HUES64 (cell line): ENCODE measurements around the gene USP30.

ENCODE experiments used
- H3K27ac ChIP-seq: 2 replicates; pipeline ENCODE4 v1.7.0; 2013; ENCODE audit warnings: low read depth, low read length, inconsistent platforms
- H3K27me3 ChIP-seq: 2 replicates; pipeline ENCODE4 v1.6.1; 2013; ENCODE audit warnings: mild to moderate bottlenecking, low read length; ENCODE audit not compliant: insufficient read depth
- H3K36me3 ChIP-seq: 2 replicates; pipeline ENCODE4 v1.6.1; 2013; ENCODE audit warnings: mild to moderate bottlenecking, low read length; ENCODE audit not compliant: insufficient read depth
- H3K4me1 ChIP-seq: 2 replicates; pipeline ENCODE4 v1.6.1; 2013; ENCODE audit warnings: mild to moderate bottlenecking, low read length, moderate library complexity; ENCODE audit not compliant: insufficient read depth
- H3K4me3 ChIP-seq: 2 replicates; pipeline ENCODE4 v1.5.1; 2013; ENCODE audit warnings: mild to moderate bottlenecking, low read length, moderate library complexity
- H3K9ac ChIP-seq: 2 replicates; pipeline ENCODE4 v1.6.1; 2013; ENCODE audit warnings: mild to moderate bottlenecking, low read depth, low read length
- H3K9me3 ChIP-seq: 2 replicates; pipeline ENCODE4 v1.6.1; 2013; ENCODE audit warnings: low read depth, low read length; ENCODE audit not compliant: insufficient read depth
- WGBS: fragments of 150-250, 120-280 bp; methylation state at CpG from one replicate; pipeline ENCODE4 v1.1.7; 2013; ENCODE audit warnings: missing lambda C conversion rate; 5-methylcytosine and 5-hydroxymethylcytosine counted together

USP30 gene

DNA sequence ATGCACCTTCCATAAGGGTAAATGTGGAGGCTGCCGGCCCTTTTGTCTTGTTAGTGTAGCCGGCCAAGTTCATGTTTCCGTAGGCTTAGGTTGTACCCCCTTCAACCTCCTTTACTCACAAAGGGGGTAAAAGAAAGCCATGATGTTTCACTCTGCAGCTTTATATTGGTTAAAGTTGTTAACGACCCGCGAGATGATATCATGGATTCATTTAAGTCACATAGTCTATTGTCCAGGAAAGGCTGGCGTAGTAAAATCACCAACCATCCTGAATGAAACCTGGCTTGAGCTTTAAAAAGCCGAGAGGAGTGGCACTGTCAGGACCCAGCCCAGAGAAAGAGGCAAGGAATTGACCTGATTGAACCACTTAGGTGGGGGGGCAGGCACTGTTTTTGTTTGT, 46.3 kb downstream of the USP30 start:
- 32% methylated on average over 6 of the region's 8 CpGs for WGBS
- H3K27me3 ChIP-seq: no peaks in the 10 kb centered on the region
- peaks cover 51% of the 10 kb centered on the region for H3K36me3 ChIP-seq

DNA sequence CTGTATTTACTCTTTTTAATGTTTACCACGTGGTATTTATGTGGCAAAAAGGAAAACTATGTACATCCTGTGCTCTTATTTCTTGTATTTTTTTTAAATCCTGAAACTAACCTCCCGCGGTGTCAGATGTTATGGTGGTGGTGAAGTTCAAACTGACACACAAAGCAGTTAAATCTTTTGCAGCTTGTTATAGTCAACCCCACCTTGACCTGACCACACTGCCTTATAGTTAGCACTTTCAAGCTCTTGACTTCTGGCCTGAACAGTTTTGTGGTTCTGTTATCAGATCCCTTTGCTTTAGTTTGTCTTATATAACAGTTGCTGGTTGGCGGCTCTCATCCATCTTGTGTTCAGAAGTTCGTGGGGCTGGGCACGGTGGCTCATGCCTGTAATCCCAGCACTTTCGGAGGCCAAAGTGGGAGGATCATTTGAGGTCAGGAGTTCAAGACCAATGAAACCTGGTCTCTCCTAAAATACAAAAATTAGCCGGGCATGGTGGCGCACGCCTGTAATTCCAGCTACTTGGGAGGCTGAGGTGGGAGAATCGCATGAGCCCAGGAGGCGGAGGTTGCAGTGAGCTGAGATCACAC, 47.1 kb downstream of the USP30 start:
- WGBS: 94% methylated on average over 12 of the region's 12 CpGs
- Histone ChIP-seq H3K9me3 (no peaks in the 10 kb centered on the region), H3K9ac (no peak overlapping the region), H3K27me3 (no peaks in the 10 kb centered on the region), H3K4me1 (0 out of 2 replicates have a peak, but pooled peaks cover 7% of the 10 kb centered on the region), H3K27ac (no peak overlapping the region), H3K36me3 (peaks cover 59% of the 10 kb centered on the region), H3K4me3 (peak overlapping the region; percentile 86)

More for the DNA sequence above, 46.3 kb downstream of the USP30 start:
- Histone ChIP-seq H3K9me3 (no peaks in the 10 kb centered on the region), H3K4me3 (peak overlapping the region; percentile 86), H3K27ac (peak overlapping the region; percentile 72), H3K4me1 (0 out of 2 replicates have a peak, but pooled peaks cover 7% of the 10 kb centered on the region), H3K9ac (peak overlapping the region; percentile 87)

DNA sequence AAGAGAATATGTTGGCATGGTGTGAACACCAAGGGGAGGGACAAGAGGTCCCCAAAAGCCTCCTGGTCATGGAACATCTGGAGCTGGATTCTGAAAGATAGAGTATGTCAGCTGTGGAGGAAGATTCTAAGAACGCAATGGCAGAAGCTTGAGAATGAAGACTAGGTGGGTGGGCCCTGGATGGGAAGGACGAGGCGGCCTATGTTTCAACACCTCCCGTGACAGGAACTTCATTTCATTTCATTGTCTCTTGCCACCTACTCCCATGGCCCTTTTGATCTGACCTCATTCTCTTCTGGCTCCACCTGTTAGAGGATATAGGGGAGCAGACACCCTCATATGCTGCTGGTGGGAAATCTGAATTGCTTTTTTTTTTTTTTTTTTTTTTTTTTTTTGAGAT, 48.4 kb downstream of the USP30 start:
- Histone ChIP-seq H3K9ac (no peak overlapping the region), H3K36me3 (peaks cover 71% of the 10 kb centered on the region), H3K4me3 (no peak overlapping the region), H3K27ac (no peak overlapping the region), H3K4me1 (0 out of 2 replicates have a peak, but pooled peaks cover 7% of the 10 kb centered on the region), H3K9me3 (no peaks in the 10 kb centered on the region), H3K27me3 (no peaks in the 10 kb centered on the region)
- 92% methylated on average over 4 of the region's 4 CpGs for WGBS

DNA sequence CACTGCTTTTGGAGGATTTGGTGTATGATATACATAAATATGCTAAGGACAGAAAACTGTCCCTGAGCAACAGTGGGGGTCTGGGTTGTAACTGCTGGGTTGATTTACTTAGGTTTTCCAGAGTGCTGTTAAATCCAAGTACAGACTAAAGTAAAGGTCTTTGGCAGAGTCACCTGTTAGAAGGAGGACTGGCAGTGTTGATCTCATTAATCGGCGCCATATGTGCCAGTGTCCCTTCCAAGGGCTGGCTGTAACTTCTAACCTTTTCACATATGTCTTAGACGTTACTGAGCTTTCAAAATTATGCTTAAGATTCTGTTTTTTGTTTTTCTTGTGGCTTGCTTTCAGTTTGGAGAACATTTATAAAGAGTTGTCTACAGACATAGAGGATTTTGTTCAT, 50.1 kb downstream of the USP30 start:
- 96% methylated on average over 3 of the region's 3 CpGs for WGBS
- no peak overlapping the region for H3K4me3 ChIP-seq
- H3K9me3 ChIP-seq: no peaks in the 10 kb centered on the region
- H3K27me3 ChIP-seq: no peaks in the 10 kb centered on the region
- no peak overlapping the region for H3K27ac ChIP-seq
- peaks cover 87% of the 10 kb centered on the region for H3K36me3 ChIP-seq
- H3K9ac ChIP-seq: no peak overlapping the region
- H3K4me1 ChIP-seq: 0 out of 2 replicates have a peak, but pooled peaks cover 7% of the 10 kb centered on the region

DNA sequence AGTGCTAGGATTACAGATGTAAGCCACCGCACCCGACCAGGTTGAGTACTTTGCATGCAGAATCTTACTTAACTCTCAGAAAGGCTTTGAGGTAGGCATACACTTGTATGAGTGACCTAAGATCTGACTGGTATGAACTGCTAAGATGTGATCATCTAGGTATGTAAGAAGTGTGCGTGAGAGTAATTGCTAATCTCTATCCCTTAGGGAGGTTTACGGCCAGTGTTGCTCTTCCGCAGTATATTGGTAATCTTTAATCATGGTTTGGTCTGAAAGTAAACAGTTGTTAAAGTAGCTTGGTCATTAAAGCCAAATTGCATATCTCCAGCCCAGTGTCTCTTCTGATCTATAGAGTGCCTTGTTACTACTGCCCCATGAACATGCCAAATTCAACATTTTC, 52.8 kb downstream of the USP30 start:
- H3K27me3 ChIP-seq: no peaks in the 10 kb centered on the region
- H3K27ac ChIP-seq: no peak overlapping the region
- peaks cover 93% of the 10 kb centered on the region for H3K36me3 ChIP-seq
- H3K4me1 ChIP-seq: peaks cover under 1% of the 10 kb centered on the region; the same call in 1 of the 2 replicates
- no peak overlapping the region for H3K4me3 ChIP-seq
- H3K9ac ChIP-seq: no peak overlapping the region
- WGBS: 97% methylated on average over 5 of the region's 5 CpGs
- no peaks in the 10 kb centered on the region for H3K9me3 ChIP-seq

DNA sequence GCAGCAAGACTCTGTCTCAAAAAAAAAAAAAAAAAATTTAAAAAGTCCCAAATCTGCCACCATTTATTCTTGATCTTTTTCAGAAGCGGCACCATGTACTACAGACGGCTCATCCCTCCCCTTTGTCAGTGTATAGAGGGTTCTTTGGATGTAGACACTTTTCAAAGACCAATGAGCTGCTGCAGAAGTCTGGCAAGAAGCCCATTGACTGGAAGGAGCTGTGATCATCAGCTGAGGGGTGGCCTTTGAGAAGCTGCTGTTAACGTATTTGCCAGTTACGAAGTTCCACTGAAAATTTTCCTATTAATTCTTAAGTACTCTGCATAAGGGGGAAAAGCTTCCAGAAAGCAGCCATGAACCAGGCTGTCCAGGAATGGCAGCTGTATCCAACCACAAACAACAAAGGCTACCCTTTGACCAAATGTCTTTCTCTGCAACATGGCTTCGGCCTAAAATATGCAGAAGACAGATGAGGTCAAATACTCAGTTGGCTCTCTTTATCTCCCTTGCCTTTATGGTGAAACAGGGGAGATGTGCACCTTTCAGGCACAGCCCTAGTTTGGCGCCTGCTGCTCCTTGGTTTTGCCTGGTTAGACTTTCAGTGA, 57.5 kb downstream of the USP30 start:
- H3K36me3 ChIP-seq: peaks cover 55% of the 10 kb centered on the region
- no peak overlapping the region for H3K9ac ChIP-seq
- H3K4me3 ChIP-seq: no peak overlapping the region
- WGBS: 91% methylated on average over 6 of the region's 6 CpGs
- peaks cover 7% of the 10 kb centered on the region for H3K4me1 ChIP-seq
- no peaks in the 10 kb centered on the region for H3K27me3 ChIP-seq
- H3K27ac ChIP-seq: no peak overlapping the region
- H3K9me3 ChIP-seq: no peaks in the 10 kb centered on the region

DNA sequence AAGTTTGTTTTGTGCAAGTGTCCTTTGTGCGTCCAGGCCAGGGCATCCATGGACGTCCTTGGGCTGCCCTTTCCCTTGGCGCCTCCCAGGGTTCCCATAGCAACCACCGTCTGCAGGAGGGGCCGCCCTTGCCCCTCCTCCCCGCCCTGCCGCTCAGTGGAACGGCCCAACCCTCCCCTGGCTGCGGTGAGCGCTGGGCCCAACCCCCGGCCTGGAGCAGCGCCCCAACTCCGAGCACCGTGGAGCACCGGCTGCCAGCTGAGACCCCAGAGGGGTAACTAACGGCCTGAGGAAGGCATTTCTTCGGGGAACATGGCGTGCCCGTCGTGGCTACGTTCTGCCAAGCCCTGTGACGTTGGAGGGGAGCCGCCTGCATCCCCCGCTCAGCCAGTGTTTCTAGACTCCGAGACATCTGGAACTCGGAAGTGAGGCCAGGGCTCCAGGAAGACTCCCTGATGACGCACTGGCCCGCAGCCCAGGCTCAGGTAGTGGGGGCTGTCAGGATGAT, 58.7 kb downstream of the USP30 start:
- H3K9ac ChIP-seq: peak overlapping the region; percentile 54
- H3K9me3 ChIP-seq: no peaks in the 10 kb centered on the region
- peaks cover 16% of the 10 kb centered on the region for H3K4me1 ChIP-seq
- peak overlapping the region; percentile 61 for H3K4me3 ChIP-seq
- no peaks in the 10 kb centered on the region for H3K27me3 ChIP-seq
- H3K27ac ChIP-seq: peak overlapping the region; percentile 65
- 18% methylated on average over 28 of the region's 28 CpGs for WGBS
- peaks cover 43% of the 10 kb centered on the region for H3K36me3 ChIP-seq

DNA sequence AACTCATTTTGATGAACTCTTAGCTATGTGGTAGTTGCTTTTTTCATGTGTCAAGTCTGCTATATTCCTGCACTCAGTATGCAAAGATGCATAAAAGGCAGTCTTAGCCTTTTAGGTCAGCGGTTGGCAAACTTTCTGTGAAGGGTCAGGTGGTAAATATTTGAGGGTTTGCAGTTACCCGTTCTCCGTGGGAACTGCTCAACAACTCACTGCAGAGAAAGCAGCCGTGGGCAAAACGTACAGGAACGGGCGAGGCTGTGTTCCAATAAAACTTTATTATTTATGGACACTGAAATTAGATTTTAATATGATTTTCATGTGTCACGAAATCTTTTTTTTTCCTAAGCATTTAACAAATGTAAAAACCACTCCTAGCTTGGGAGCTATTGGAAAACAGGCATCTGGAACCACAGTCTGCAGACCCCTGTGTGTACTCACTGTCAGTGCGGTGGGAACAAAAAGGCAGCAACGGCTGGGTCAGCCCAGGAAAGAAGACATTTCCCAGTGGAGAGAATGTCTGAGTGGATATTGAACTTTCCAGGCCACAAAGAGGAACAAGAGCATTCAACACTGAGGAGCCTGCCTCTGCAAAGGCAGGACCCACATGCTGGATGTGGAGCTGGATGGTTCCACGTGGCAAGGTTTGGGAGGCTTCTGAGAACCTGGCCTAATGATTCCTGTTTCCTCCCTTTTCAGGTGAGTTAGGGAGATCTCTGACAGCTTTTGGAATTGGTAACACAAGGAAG, 60.5 kb downstream of the USP30 start:
- no peaks in the 10 kb centered on the region for H3K27me3 ChIP-seq
- H3K9ac ChIP-seq: no peak overlapping the region
- WGBS: 95% methylated on average over 10 of the region's 11 CpGs
- peaks cover 18% of the 10 kb centered on the region for H3K4me1 ChIP-seq
- no peak overlapping the region for H3K27ac ChIP-seq
- no peak overlapping the region for H3K4me3 ChIP-seq
- H3K9me3 ChIP-seq: no peaks in the 10 kb centered on the region
- peaks cover 26% of the 10 kb centered on the region for H3K36me3 ChIP-seq

DNA sequence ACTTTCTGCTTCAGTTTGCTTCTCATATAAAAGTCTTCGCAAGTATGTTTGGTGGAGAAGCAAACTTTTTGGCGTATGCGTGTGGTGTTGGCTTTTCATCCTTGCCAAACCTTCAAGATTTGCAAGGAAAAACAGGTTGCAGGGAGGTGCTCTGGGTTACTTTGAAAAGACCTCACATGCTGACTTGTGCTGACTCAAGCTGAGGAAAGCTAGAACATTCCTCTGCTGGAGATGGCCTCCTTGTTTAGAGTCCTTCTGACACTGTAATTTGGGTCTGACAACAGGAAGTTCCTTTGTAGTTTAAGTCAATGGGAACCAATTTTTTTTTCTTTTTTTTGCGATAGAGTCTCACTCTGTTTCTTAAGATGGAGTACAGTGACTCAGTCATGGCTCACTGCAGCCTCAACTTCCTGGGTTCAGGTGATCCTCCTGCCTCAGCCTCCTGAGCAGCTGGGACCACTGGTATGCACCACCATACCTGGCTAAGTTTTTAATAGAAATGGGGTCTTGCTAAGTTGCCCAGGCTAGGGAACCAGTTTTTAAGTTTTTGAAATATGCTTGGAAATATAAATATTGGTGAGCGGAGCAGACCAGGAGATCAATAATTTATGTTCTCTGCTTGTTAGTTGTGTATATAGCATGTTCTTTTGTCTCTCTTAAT, 61.4 kb downstream of the USP30 start:
- Histone ChIP-seq H3K27ac (no peak overlapping the region), H3K9me3 (no peaks in the 10 kb centered on the region), H3K4me3 (no peak overlapping the region), H3K9ac (no peak overlapping the region), H3K27me3 (no peaks in the 10 kb centered on the region), H3K36me3 (peaks cover 18% of the 10 kb centered on the region), H3K4me1 (peaks cover 18% of the 10 kb centered on the region)
- WGBS: 94% methylated on average over 5 of the region's 5 CpGs

DNA sequence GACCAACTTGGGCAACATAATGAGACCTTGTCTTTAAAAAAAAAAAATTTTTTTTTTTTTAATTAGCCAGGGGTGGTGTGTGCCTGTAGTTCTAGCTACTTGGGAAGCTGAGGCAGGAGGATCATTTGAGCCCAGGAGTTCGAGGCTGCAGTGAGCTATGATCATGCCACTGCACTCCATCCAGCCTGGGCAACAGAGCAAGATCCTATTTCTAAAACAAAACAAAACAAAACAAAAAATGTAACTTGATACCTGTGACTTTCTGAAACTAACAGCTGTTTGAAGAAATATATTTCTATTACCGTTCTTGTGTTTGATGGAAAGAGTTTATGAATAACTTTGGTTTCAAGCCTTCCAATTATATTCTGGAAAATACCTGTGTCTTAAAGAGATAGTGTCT, 62.3 kb downstream of the USP30 start:
- Histone ChIP-seq H3K9me3 (no peaks in the 10 kb centered on the region), H3K9ac (no peak overlapping the region), H3K36me3 (peaks cover 12% of the 10 kb centered on the region), H3K4me1 (peaks cover 18% of the 10 kb centered on the region), H3K27me3 (no peaks in the 10 kb centered on the region), H3K4me3 (no peak overlapping the region), H3K27ac (no peak overlapping the region)
- WGBS: 96% methylated on average over 2 of the region's 2 CpGs

DNA sequence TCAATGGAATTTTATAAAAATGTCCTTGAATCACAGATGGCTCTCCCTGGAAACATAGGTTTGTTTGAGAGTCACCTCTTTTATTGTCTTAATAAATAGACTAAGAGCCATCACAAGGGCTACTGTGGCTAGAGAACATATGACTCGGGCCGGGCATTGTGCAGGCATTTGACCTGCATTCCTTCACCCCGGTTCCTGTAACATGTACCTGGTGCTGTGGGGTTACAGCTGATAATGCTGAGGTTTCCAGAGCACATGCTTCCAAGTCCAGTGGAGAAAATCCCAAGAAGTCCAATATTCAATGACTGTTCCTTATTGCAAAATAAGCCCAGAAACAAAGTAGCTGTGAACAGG, 63.0 kb downstream of the USP30 start:
- H3K27ac ChIP-seq: no peak overlapping the region
- WGBS: 90% methylated on average over 3 of the region's 3 CpGs
- H3K9me3 ChIP-seq: no peaks in the 10 kb centered on the region
- no peaks in the 10 kb centered on the region for H3K27me3 ChIP-seq
- no peak overlapping the region for H3K9ac ChIP-seq
- H3K4me1 ChIP-seq: peaks cover 15% of the 10 kb centered on the region
- no peak overlapping the region for H3K4me3 ChIP-seq
- peaks cover 4% of the 10 kb centered on the region for H3K36me3 ChIP-seq
